ENCODE results near the gene CPNE1.

DNA sequence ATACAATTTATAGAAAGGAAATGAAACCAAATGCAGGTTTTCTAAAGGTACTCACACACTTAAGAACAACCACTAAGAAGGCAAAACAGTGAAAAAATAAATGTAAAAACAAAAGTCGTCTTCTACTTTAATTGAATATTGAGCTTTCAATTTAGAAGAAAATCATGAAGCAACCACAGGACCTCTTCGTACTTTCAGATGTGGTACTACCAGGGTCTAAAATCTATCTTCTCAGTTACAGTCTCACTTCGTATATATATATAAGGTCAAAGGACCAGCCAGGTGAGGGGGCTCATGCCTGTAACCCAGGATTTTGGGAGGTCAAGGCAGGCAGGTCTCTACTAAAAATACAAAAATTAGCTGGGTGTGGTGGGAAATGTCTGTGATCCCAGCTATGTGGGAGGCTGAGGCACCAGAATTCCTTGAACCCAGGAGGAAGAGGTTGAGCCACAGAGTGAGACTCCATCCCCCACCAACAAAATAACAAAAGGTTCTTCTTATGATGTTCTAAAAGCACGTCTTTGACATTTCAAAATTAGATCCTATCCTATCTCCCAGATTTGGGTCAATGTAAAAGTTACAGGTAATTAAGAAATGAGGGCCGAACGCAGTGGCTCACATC is 47.0 kb upstream of the CPNE1 start:
- TF ChIP-seq, protein P1, sequence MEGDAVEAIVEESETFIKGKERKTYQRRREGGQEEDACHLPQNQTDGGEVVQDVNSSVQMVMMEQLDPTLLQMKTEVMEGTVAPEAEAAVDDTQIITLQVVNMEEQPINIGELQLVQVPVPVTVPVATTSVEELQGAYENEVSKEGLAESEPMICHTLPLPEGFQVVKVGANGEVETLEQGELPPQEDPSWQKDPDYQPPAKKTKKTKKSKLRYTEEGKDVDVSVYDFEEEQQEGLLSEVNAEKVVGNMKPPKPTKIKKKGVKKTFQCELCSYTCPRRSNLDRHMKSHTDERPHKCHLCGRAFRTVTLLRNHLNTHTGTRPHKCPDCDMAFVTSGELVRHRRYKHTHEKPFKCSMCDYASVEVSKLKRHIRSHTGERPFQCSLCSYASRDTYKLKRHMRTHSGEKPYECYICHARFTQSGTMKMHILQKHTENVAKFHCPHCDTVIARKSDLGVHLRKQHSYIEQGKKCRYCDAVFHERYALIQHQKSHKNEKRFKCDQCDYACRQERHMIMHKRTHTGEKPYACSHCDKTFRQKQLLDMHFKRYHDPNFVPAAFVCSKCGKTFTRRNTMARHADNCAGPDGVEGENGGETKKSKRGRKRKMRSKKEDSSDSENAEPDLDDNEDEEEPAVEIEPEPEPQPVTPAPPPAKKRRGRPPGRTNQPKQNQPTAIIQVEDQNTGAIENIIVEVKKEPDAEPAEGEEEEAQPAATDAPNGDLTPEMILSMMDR (IDR thresholded peaks at IDR 0.05) = no peak
- TF ChIP-seq POLR2A (IDR thresholded peaks at IDR 0.05) = no peak
